Measurements from ENCODE around the gene VPS26C. TPM values are rescaled to one million over a fixed set of nuclear protein-coding genes. Genes with fewer than 3 reads are reported as not detected.

The VPS26C gene
- total and polyA plus RNA-seq, 12 donors, result 14.3 to 94.8 (median 58.7) TPM

- H3K4me3 ChIP-seq, result no peak overlapping the region
- no peak overlapping the region for H3K27ac ChIP-seq
- DNase-seq, result no peak
- no peaks in the 10 kb centered on the region for H3K9me3 ChIP-seq (replicated peaks in 1 of 3)
- TF ChIP-seq POLR2A (IDR thresholded peaks at IDR 0.05) (no peak), CTCF (IDR thresholded peaks at IDR 0.05) (no peak)
- no peaks in the 10 kb centered on the region for H3K27me3 ChIP-seq
- H3K36me3 ChIP-seq (replicated peaks in 1 of 2), result no peaks in the 10 kb centered on the region
- intact Hi-C loops (cut with DNase I), result no loop called here
- WGBS, 4 donors, result 88 to 90% (median 89%) methylated on average over 6 of the region's 6 CpGs
- peaks cover 4 to 24% of the 10 kb centered on the region in 2 donors for H3K4me1 ChIP-seq (replicated peaks in 1 of 2)
Measured at GRCh38 chr21:37253991-37254390, 13.1 kb downstream of the VPS26C start.

- no peaks in the 10 kb centered on the region for H3K36me3 ChIP-seq (replicated peaks in 1 of 2)
- no peak for DNase-seq
- intact Hi-C loops (cut with DNase I), result no loop called here
- peaks cover 0 to 8% of the 10 kb centered on the region in 2 donors for H3K4me1 ChIP-seq (replicated peaks in 1 of 2)
- 74 to 90% (median 83%) methylated on average over 2 of the region's 2 CpGs for WGBS, 4 donors
- no peaks in the 10 kb centered on the region for H3K27me3 ChIP-seq
- TF ChIP-seq CTCF (IDR thresholded peaks at IDR 0.05) (no peak), POLR2A (IDR thresholded peaks at IDR 0.05) (no peak)
- no peaks in the 10 kb centered on the region for H3K9me3 ChIP-seq (replicated peaks in 1 of 3)
- no peak overlapping the region for H3K27ac ChIP-seq
- no peak overlapping the region for H3K4me3 ChIP-seq
Measured at GRCh38 chr21:37251294-37251634, 15.9 kb downstream of the VPS26C start.

DNA sequence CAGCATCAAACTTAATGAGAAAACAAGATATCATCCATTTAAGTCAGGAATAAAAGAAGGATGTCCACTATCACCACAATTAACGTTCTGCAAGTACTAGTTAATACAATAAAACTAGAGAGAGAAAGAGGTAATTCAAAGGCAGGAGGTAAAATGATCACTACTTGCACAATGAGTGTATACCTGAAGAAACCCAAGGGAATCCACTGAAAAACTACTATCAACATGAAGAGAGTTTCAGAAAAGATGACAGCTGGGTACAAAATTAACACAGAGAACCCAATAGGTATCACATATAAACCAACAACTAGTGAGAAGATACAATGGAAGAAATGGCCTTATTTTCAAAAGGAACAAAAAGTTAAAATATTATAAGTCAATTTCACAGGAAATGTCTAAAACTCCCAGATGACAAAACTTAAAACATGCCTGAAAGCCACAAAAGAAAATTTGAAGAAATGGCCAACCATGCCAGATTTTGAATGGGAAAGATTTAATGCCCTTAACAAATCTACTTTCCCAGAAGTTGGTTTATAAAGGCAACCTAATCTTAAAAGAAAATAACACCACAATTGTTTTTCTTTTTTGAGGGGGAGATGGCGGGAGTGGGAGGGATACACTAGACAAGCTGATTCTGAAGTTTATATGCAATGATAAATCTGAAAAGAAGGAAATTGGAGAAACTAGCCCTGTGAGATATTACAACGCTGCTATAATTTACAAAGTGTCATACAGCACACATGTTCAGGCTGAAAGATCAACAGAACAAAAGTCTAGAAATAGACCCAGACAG, 17.8 kb downstream of the VPS26C start:
- H3K27me3 ChIP-seq, result no peaks in the 10 kb centered on the region
- no peaks in the 10 kb centered on the region for H3K9me3 ChIP-seq (replicated peaks in 1 of 3)
- no peak overlapping the region for H3K4me3 ChIP-seq
- no peak overlapping the region for H3K27ac ChIP-seq
- no peaks in the 10 kb centered on the region for H3K36me3 ChIP-seq (replicated peaks in 1 of 2)
- TF ChIP-seq POLR2A (IDR thresholded peaks at IDR 0.05) (no peak), CTCF (IDR thresholded peaks at IDR 0.05) (no peak)
- WGBS, 4 donors, result 76 to 84% (median 81%) methylated on average over 3 of the region's 3 CpGs
- intact Hi-C loops (cut with DNase I), result no loop called here
- H3K4me1 ChIP-seq (replicated peaks in 1 of 2), result peaks cover 0 to 8% of the 10 kb centered on the region in 2 donors
- DNase-seq, result no peak

DNA sequence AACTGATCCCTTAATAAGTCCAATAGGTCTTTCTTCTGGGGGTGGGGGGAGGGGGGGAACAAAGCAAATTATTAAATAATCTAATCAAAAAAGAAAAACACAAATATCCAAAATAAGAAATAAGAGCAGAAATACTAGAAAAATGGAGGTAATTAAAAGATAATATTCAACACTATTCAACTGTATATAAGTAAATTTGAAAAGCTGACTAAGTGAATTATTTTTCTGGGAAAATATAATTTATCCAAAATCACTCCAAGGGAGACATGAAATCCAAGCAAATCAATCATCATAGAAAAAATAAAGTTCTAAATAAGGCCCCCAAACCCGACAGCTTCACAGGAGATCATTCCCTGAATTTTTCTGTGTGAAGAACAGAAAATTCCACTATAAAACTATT, 18.8 kb downstream of the VPS26C start:
- Histone ChIP-seq H3K27ac (no peak overlapping the region), H3K4me1 (replicated peaks in 1 of 2) (peaks cover 0 to 8% of the 10 kb centered on the region in 2 donors), H3K36me3 (replicated peaks in 1 of 2) (no peaks in the 10 kb centered on the region), H3K4me3 (no peak overlapping the region), H3K9me3 (replicated peaks in 1 of 3) (no peaks in the 10 kb centered on the region), H3K27me3 (no peaks in the 10 kb centered on the region)
- TF ChIP-seq CTCF (IDR thresholded peaks at IDR 0.05) (no peak), POLR2A (IDR thresholded peaks at IDR 0.05) (no peak)
- intact Hi-C loops (cut with DNase I), result no loop called here
- no peak for DNase-seq
- 73 to 91% (median 87%) methylated on average over 1 of the region's 1 CpG for WGBS, 4 donors
